ENCODE measurements around the gene CDCP1.

CDCP1 gene

GRCh38 chr3:45112939-45113338 lies 33.2 kb downstream of the CDCP1 start:
- DNase-seq (ENCODE audit: low spot score) (no peak), FAIRE-seq (no peak)

GRCh38 chr3:45110509-45110833 lies 35.7 kb downstream of the CDCP1 start:
- FAIRE-seq (no peak), DNase-seq (ENCODE audit: low spot score) (no peak)

- FAIRE-seq (no peak), DNase-seq (ENCODE audit: low spot score) (peak; percentile 38)
Observed at GRCh38 chr3:45109771-45110508, 36.2 kb downstream of the CDCP1 start.

- FAIRE-seq (peak; percentile 5), DNase-seq (ENCODE audit: low spot score) (peak; percentile 57)
Observed at GRCh38 chr3:45106874-45107273, 39.3 kb downstream of the CDCP1 start.

- DNase-seq (ENCODE audit: low spot score) (peak; percentile 86), FAIRE-seq (peak; percentile 96)
Observed at GRCh38 chr3:45105855-45106671, 40.1 kb downstream of the CDCP1 start.

GRCh38 chr3:45104715-45105711 lies 41.2 kb downstream of the CDCP1 start:
- DNase-seq (ENCODE audit: low spot score) (no peak), FAIRE-seq (no peak)

- no peak for FAIRE-seq
- DNase-seq (ENCODE audit: low spot score), result no peak
Observed at GRCh38 chr3:45103753-45104714, 42.1 kb downstream of the CDCP1 start.

GRCh38 chr3:45103334-45103733 lies 42.8 kb downstream of the CDCP1 start:
- FAIRE-seq, result no peak
- DNase-seq (ENCODE audit: low spot score), result no peak

GRCh38 chr3:45100981-45101407 lies 45.2 kb downstream of the CDCP1 start:
- DNase-seq (ENCODE audit: low spot score) (no peak), FAIRE-seq (no peak)

GRCh38 chr3:45098310-45098709 lies 47.9 kb downstream of the CDCP1 start:
- no peak for FAIRE-seq
- no peak for DNase-seq (ENCODE audit: low spot score)

- FAIRE-seq (no peak), DNase-seq (ENCODE audit: low spot score) (no peak)
Observed at GRCh38 chr3:45097296-45097883, 48.8 kb downstream of the CDCP1 start.

- no peak for DNase-seq (ENCODE audit: low spot score)
- no peak for FAIRE-seq
Observed at GRCh38 chr3:45095916-45096526, 50.2 kb downstream of the CDCP1 start.

GRCh38 chr3:45093176-45093575 lies 53.0 kb downstream of the CDCP1 start:
- DNase-seq (ENCODE audit: low spot score), result no peak
- no peak for FAIRE-seq

GRCh38 chr3:45092132-45093031 lies 53.8 kb downstream of the CDCP1 start:
- FAIRE-seq (peak; percentile 93), DNase-seq (ENCODE audit: low spot score) (peak; percentile 96)

- DNase-seq (ENCODE audit: low spot score) (no peak), FAIRE-seq (no peak)
Observed at GRCh38 chr3:45090855-45091254, 55.3 kb downstream of the CDCP1 start.

GRCh38 chr3:45088543-45089358 lies 57.4 kb downstream of the CDCP1 start:
- DNase-seq (ENCODE audit: low spot score), result no peak
- no peak for FAIRE-seq

- DNase-seq (ENCODE audit: low spot score), result no peak
- FAIRE-seq, result no peak
Observed at GRCh38 chr3:45087155-45087554, 59.0 kb downstream of the CDCP1 start.

Data from RCC 7860 (cell line).